Heart left ventricle (tissue), 16 donors: ENCODE data around the gene ANXA10. TPM values are rescaled to one million over a fixed set of nuclear protein-coding genes. Genes with fewer than 3 reads are reported as not detected.

ENCODE experiments used
- ATAC-seq, 4 donors: fragments of 200-7000 bp; cut with Tn5 transposase; one replicate each; pipeline ENCODE4 v1.9.1; 2020 to 2022; ENCODE audit warnings: moderate library complexity in 4 of 4, mild to moderate bottlenecking in 3 of 4, moderate number of reproducible peaks in 1 of 4
- DNase-seq, 5 donors: peaks; one replicate each; pipeline ENCODE4 v3.0.0-alpha.2; 2020
- H3K27ac ChIP-seq, 12 donors: fragments of 200-600 bp; sonication (generic) in 4 of 12; one replicate each; pipeline versions ENCODE4 v1.5.0 to v1.8.0; 2016 to 2022; ENCODE audit warnings: mild to moderate bottlenecking in 2 of 12
- H3K27me3 ChIP-seq, 9 donors: fragments of 200-600 bp; sonication (generic) in 2 of 9; one replicate each; pipeline versions ENCODE4 v1.5.1 to v1.8.0; 2016 to 2022; ENCODE audit warnings: mild to moderate bottlenecking in 3 of 9
- H3K36me3 ChIP-seq, 9 donors: fragments of 200-600 bp; sonication (generic) in 2 of 9; one replicate each; pipeline versions ENCODE4 v1.5.0 to v1.8.0; 2018 to 2022; ENCODE audit warnings: mild to moderate bottlenecking in 2 of 9
- H3K4me1 ChIP-seq, 12 donors: fragments of 200-600 bp; sonication (generic) in 4 of 12; one replicate each; pipeline versions ENCODE4 v1.5.0 to v1.8.0; 2016 to 2022; ENCODE audit warnings: mild to moderate bottlenecking in 3 of 12
- H3K4me3 ChIP-seq, 12 donors: fragments of 200-600 bp; sonication (generic) in 4 of 12; one replicate each; pipeline versions ENCODE4 v1.5.0 to v1.8.0; 2017 to 2022; ENCODE audit warnings: mild to moderate bottlenecking in 9 of 12, moderate library complexity in 4 of 12
- H3K9me3 ChIP-seq, 12 donors: fragments of 200-600 bp; sonication (generic) in 4 of 12; one replicate each; pipeline versions ENCODE4 v1.5.0 to v1.8.0; 2016 to 2022; ENCODE audit warnings: mild to moderate bottlenecking in 1 of 12
- CTCF ChIP-seq, 12 donors: fragments of 200-600 bp; sonication (generic) in 4 of 12; IDR thresholded peaks; one replicate each; pipeline versions ENCODE4 v1.5.0 to v1.8.0; 2018 to 2022; ENCODE audit warnings: antibody characterized with exemption in 12 of 12, mild to moderate bottlenecking in 5 of 12
- POLR2A ChIP-seq, 2 donors: fragments of 450-650 bp; IDR thresholded peaks; one replicate each; pipeline ENCODE4 v1.6.1; 2017; ENCODE audit warnings: antibody characterized with exemption in 2 of 2, mild to moderate bottlenecking in 2 of 2, moderate library complexity in 2 of 2
- WGBS, 4 donors: extraction: QIAGEN DNeasy Blood & Tissue Kit in 2 of 4; methylation state at CpG; one replicate each; pipeline versions ENCODE4 v1.1.5 to v1.1.7; 2013 to 2018; 5-methylcytosine and 5-hydroxymethylcytosine counted together
- intact Hi-C, 10 donors: fragments of 100-400 bp; cut with DNase I; formaldehyde crosslinking; loops; one replicate each; pipeline versions ENCODE4 v1.11.1 to v1.14.2; 2022
- polyA plus RNA-seq, 2 donors: library from polyadenylated mRNA; stranded (reverse); fragments of 200-250 nt; gene quantifications; one replicate each; pipeline ENCODE4 v1.2.3, GENCODE V29; 2013
- total RNA-seq, 9 donors: library from RNA; depleted of rRNA in 2 of 9; stranded (reverse); fragments of >200 nt in 2 of 9; fragmentation: NEBNext Ultra II Directional in 3 of 9; extraction: Animal tissue kit (Norgen Biotek cat#: 25700) in 3 of 9; gene quantifications; one replicate each; pipeline versions ENCODE4 v1.1.0 to v1.2.4, GENCODE V29; 2016 to 2023
- donor health status: ischemic (EF 13 %, LVEDD 7.1; RV severe dilation, severe dysfunction).
- donor health status: healthy with polysubstance abuse.
- donor health status: DM: no; HTN: yes; CAD: no.
- donor health status: DM: no; HTN: no; CAD: no.
- donor health status: ischemic (EF 25% LVEDD 6.9; RV normal size, moderate dysfunction).
- donor health status: ischemic (EF 25% LVEDD 5.7; RV mildly dilated, moderate dysfunction).
- donor health status: healthy.
- donor health status: DM: yes; HTN: yes; CAD: no.
- donor health status: ischemic (EF 35%, LVEDD 5.7; RV mildly dilated, moderate dysfunction).
- donor health status: nonischemic (EF 11% LVEDD 7.7; RV severe dilation, severe dysfunction).
- donor health status: DM: yes; HTN: yes; CAD: no.
- donor health status: PGD.
- donor health status: ischemic (EF 29% LVEDD 5.4; RV normal size, mild dysfunction).
- donor health status: nonischemic (EF 23%, LVEDD 6.1; RV moderate dilation, normal function).

ANXA10 gene
- total and polyA plus RNA-seq, 11 donors: not detected

GRCh38 chr4:168071304-168071703, 21.0 kb upstream of the ANXA10 start:
- no peaks in the 10 kb centered on the region for H3K36me3 ChIP-seq
- DNase-seq (no peak), ATAC-seq (no peak)
- no peak overlapping the region for H3K4me3 ChIP-seq
- intact Hi-C loops: loop anchor here in 6 of 10 donors (10.0 kb wide), 2 partner anchors 1047 to 1907 kb away; no protein-coding TSS in a partner anchor
- H3K27me3 ChIP-seq: no peaks in the 10 kb centered on the region
- no peak overlapping the region for H3K27ac ChIP-seq
- WGBS, 4 donors: 64 to 72% (median 68%) methylated on average over 2 of the region's 2 CpGs
- TF ChIP-seq CTCF (IDR thresholded peaks at IDR 0.05) (no peak), POLR2A (IDR thresholded peaks at IDR 0.05) (no peak)
- H3K4me1 ChIP-seq: no peaks in the 10 kb centered on the region
- H3K9me3 ChIP-seq: peaks cover 0 to 5% (median 0%) of the 10 kb centered on the region in 12 donors

- 85 to 95% (median 92%) methylated on average over 4 of the region's 4 CpGs for WGBS, 4 donors
- intact Hi-C loops: loop anchor here in 7 of 10 donors (5.0 to 10.0 kb wide), 4 partner anchors 1050 to 1910 kb away; no protein-coding TSS in a partner anchor
- ATAC-seq: no peak
Measured at GRCh38 chr4:168074861-168075260, 17.5 kb upstream of the ANXA10 start.

GRCh38 chr4:168076989-168077725, 15.2 kb upstream of the ANXA10 start:
- Histone ChIP-seq H3K9me3 (no peaks in the 10 kb centered on the region), H3K27ac (no peak overlapping the region), H3K36me3 (no peaks in the 10 kb centered on the region), H3K4me1 (no peaks in the 10 kb centered on the region), H3K27me3 (no peaks in the 10 kb centered on the region), H3K4me3 (no peak overlapping the region)
- TF ChIP-seq POLR2A (IDR thresholded peaks at IDR 0.05) (no peak), CTCF (IDR thresholded peaks at IDR 0.05) (peak; percentile 56 to 81 (median 70))
- ATAC-seq (peak in 1 of 4 donors; percentile 59), DNase-seq (peak in 3 of 5 donors; percentile 18 to 27 (median 20))
- WGBS, 4 donors: 11 to 25% (median 13%) methylated on average over 2 of the region's 2 CpGs
- intact Hi-C loops: loop anchor here in 7 of 10 donors (5.0 to 10.0 kb wide), 4 partner anchors 1052 to 1912 kb away; no protein-coding TSS in a partner anchor

More at GRCh38 chr4:168074861-168075260, 17.5 kb upstream of the ANXA10 start:
- Histone ChIP-seq H3K36me3 (no peaks in the 10 kb centered on the region), H3K9me3 (peaks cover 0 to 1% (median 0%) of the 10 kb centered on the region in 12 donors), H3K27ac (no peak overlapping the region), H3K27me3 (no peaks in the 10 kb centered on the region), H3K4me3 (no peak overlapping the region), H3K4me1 (no peaks in the 10 kb centered on the region)
- DNase-seq: no peak
- TF ChIP-seq CTCF (IDR thresholded peaks at IDR 0.05) (no peak), POLR2A (IDR thresholded peaks at IDR 0.05) (no peak)

- Histone ChIP-seq H3K27ac (no peak overlapping the region), H3K9me3 (no peaks in the 10 kb centered on the region), H3K4me1 (no peaks in the 10 kb centered on the region), H3K4me3 (no peak overlapping the region), H3K27me3 (no peaks in the 10 kb centered on the region), H3K36me3 (no peaks in the 10 kb centered on the region)
- DNase-seq (no peak), ATAC-seq (no peak)
- TF ChIP-seq CTCF (IDR thresholded peaks at IDR 0.05) (no peak), POLR2A (IDR thresholded peaks at IDR 0.05) (no peak)
- intact Hi-C loops: loop anchor here in 7 of 10 donors (5.0 to 10.0 kb wide), 4 partner anchors 1053 to 1913 kb away; no protein-coding TSS in a partner anchor
- WGBS, 4 donors: 70 to 79% (median 77%) methylated on average over 5 of the region's 5 CpGs
Measured at GRCh38 chr4:168077726-168078239, 14.6 kb upstream of the ANXA10 start.
